Naive thymus-derived CD4-positive, alpha-beta T cell (primary cell): ENCODE data around the gene POU2AF3. TPM values are rescaled to one million over a fixed set of nuclear protein-coding genes. Genes with fewer than 3 reads are reported as not detected.

Source experiments
- ATAC-seq: fragments of 150-1000 bp; cut with Tn5 transposase; 2 replicates; pipeline ENCODE4 v1.10.0; 2021; ENCODE audit warnings: mild to moderate bottlenecking, moderate library complexity
- CTCF ChIA-PET: fragments of 350-600 bp; sonication (Branson Sonifier 250); formaldehyde crosslinking; loops from one replicate; lab custom pipeline; 2021; ENCODE audit warnings: antibody characterized with exemption; lab: Charles Lee
- POLR2A ChIA-PET: fragments of 350-600 bp; sonication (Branson Sonifier 250); formaldehyde crosslinking; loops from one replicate; lab custom pipeline; 2021; ENCODE audit warnings: antibody characterized with exemption, inconsistent platforms; lab: Charles Lee
- DNase-seq, 9 donors: peaks; one replicate each; pipeline versions ENCODE4 v3.0.0 to v3.0.0-alpha.2; 2020 to 2022; ENCODE audit warnings: mixed read lengths in 1 of 9
- H3K27ac ChIP-seq: one replicate; pipeline ENCODE4 v1.7.0; 2013; ENCODE audit warnings: mild to moderate bottlenecking, low read depth, low read length, moderate library complexity
- H3K27me3 ChIP-seq, 2 donors: one replicate each; pipeline ENCODE4 v1.7.0; 2013; ENCODE audit warnings: low read length in 2 of 2, mild to moderate bottlenecking in 2 of 2, moderate library complexity in 2 of 2; ENCODE audit not compliant: control insufficient read depth in 2 of 2, insufficient read depth in 2 of 2
- H3K36me3 ChIP-seq, 3 experiments: 1 replicate in 2 of 3; 2 replicates in 1 of 3; pipeline ENCODE4 v1.7.0; 2013; ENCODE audit warnings: low read length in 3 of 3, mild to moderate bottlenecking in 3 of 3, moderate library complexity in 1 of 3; ENCODE audit not compliant: insufficient read depth in 3 of 3, control insufficient read depth in 2 of 3
- H3K4me1 ChIP-seq, 2 donors: one replicate each; pipeline ENCODE4 v1.7.0; 2013; ENCODE audit warnings: low read length in 2 of 2, mild to moderate bottlenecking in 2 of 2, moderate library complexity in 1 of 2; ENCODE audit not compliant: control insufficient read depth in 2 of 2, insufficient read depth in 2 of 2
- H3K4me3 ChIP-seq: 2 replicates; pipeline ENCODE4 v1.7.0; 2013; ENCODE audit warnings: mild to moderate bottlenecking, low read length
- H3K9me3 ChIP-seq, 3 experiments: 1 replicate in 2 of 3; 2 replicates in 1 of 3; pipeline ENCODE4 v1.7.0; 2013; ENCODE audit warnings: low read length in 3 of 3; ENCODE audit not compliant: control insufficient read depth in 2 of 3
- H3K27ac Mint-ChIP-seq, 9 donors: one replicate each; pipeline ENCODE4 v1.8.0; 2020 to 2022; ENCODE audit warnings: mixed read lengths in 9 of 9, mild to moderate bottlenecking in 8 of 9, moderate library complexity in 5 of 9, inconsistent platforms in 2 of 9
- H3K27me3 Mint-ChIP-seq, 5 donors: one replicate each; pipeline ENCODE4 v1.8.0; 2021 to 2022; ENCODE audit warnings: mixed read lengths in 5 of 5, mild to moderate bottlenecking in 1 of 5
- H3K36me3 Mint-ChIP-seq, 5 donors: one replicate each; pipeline ENCODE4 v1.8.0; 2020 to 2022; ENCODE audit warnings: mixed read lengths in 5 of 5, mild to moderate bottlenecking in 3 of 5, inconsistent platforms in 1 of 5
- H3K4me1 Mint-ChIP-seq, 7 donors: one replicate each; pipeline ENCODE4 v1.8.0; 2020 to 2022; ENCODE audit warnings: mixed read lengths in 7 of 7, mild to moderate bottlenecking in 3 of 7, inconsistent platforms in 1 of 7
- H3K4me3 Mint-ChIP-seq, 10 donors: one replicate each; pipeline ENCODE4 v1.8.0; 2020 to 2022; ENCODE audit warnings: mild to moderate bottlenecking in 10 of 10, mixed read lengths in 10 of 10, moderate library complexity in 6 of 10, inconsistent platforms in 2 of 10
- H3K9me3 Mint-ChIP-seq, 11 donors: one replicate each; pipeline ENCODE4 v1.8.0; 2020 to 2022; ENCODE audit warnings: mixed read lengths in 11 of 11, mild to moderate bottlenecking in 4 of 11, inconsistent platforms in 1 of 11, moderate library complexity in 1 of 11
- intact Hi-C, 2 donors: fragments of 100-400 bp; cut with micrococcal nuclease; formaldehyde crosslinking; loops; one replicate each; pipeline ENCODE4 v1.15.1; 2023
- polyA plus RNA-seq, 2 donors: library from polyadenylated mRNA; unstranded; fragments of 300-500 nt; fragmentation: Illumina TruSeq; gene quantifications; one replicate each; pipeline ENCODE4 v1.2.3, GENCODE V29; 2021
- total RNA-seq, 6 experiments: library from RNA in 5 of 6; stranded (reverse) in 5 of 6; gene quantifications; 1 replicate in 5 of 6; 2 replicates in 1 of 6; pipeline ENCODE4 v1.2.3 and lab custom pipeline; 2021 to 2026

The POU2AF3 gene
- total and polyA plus RNA-seq, 7 experiments from 2014 or later: not detected

GRCh38 chr11:111353776-111354600 is 55.6 kb downstream of the POU2AF3 start:
- Mint-ChIP-seq H3K4me3 (no peak overlapping the region), H3K27me3 (peaks cover 0 to 9% (median 0%) of the 10 kb centered on the region in 5 donors), H3K27ac (no peak overlapping the region), H3K9me3 (no peaks in the 10 kb centered on the region), H3K36me3 (peaks cover 0 to 10% (median 0%) of the 10 kb centered on the region in 5 donors), H3K4me1 (peaks cover 0 to 4% (median 0%) of the 10 kb centered on the region in 7 donors)
- H3K27me3 ChIP-seq: no peaks in the 10 kb centered on the region
- H3K4me3 ChIP-seq: no peak overlapping the region
- no peaks in the 10 kb centered on the region for H3K4me1 ChIP-seq
- no peak overlapping the region for H3K27ac ChIP-seq
- no peaks in the 10 kb centered on the region for H3K9me3 ChIP-seq
- ATAC-seq (no peak), DNase-seq (no peak)
- intact Hi-C loops: no loop called here
- CTCF ChIA-PET: no interaction called here
- POLR2A ChIA-PET: no interaction called here
- no peaks in the 10 kb centered on the region for H3K36me3 ChIP-seq

- peaks cover 0 to 4% (median 0%) of the 10 kb centered on the region in 7 donors for H3K4me1 Mint-ChIP-seq
- H3K36me3 Mint-ChIP-seq: peaks cover 0 to 10% (median 0%) of the 10 kb centered on the region in 5 donors
- no peaks in the 10 kb centered on the region for H3K36me3 ChIP-seq
- POLR2A ChIA-PET: no interaction called here
- intact Hi-C loops: no loop called here
- H3K9me3 Mint-ChIP-seq: no peaks in the 10 kb centered on the region
- no peak overlapping the region for H3K4me3 Mint-ChIP-seq
- no peak overlapping the region for H3K27ac Mint-ChIP-seq
- no peaks in the 10 kb centered on the region for H3K27me3 ChIP-seq
- CTCF ChIA-PET: no interaction called here
- peaks cover 0 to 8% (median 0%) of the 10 kb centered on the region in 5 donors for H3K27me3 Mint-ChIP-seq
- no peaks in the 10 kb centered on the region for H3K9me3 ChIP-seq
- no peak for DNase-seq
- H3K27ac ChIP-seq: no peak overlapping the region
- no peaks in the 10 kb centered on the region for H3K4me1 ChIP-seq
- H3K4me3 ChIP-seq: no peak overlapping the region
- ATAC-seq: no peak
Measured at GRCh38 chr11:111354601-111354891, 56.2 kb downstream of the POU2AF3 start.

DNA sequence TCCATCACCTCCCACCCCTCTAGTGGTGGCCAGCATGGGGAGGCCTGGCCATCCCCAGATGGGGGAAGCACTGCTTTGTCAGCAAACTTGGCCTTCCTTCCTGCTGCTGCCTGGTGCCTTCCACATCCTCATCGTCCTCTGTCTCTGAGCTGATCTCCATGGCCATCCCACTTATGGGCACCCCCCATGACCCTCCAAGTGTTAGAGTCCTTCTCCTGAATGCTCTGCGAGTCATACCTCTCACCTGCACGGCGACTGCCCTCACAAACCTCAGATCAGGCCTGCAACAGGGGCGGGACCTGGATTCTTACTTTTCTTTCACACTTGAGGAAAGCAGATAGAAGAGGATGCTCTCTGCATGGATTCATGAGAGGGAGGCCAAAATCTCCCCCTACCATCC is 56.8 kb downstream of the POU2AF3 start:
- CTCF ChIA-PET: no interaction called here
- H3K27me3 Mint-ChIP-seq: peaks cover 0 to 5% (median 0%) of the 10 kb centered on the region in 5 donors
- no peak overlapping the region for H3K27ac ChIP-seq
- no peak overlapping the region for H3K4me3 Mint-ChIP-seq
- intact Hi-C loops: no loop called here
- no peak overlapping the region for H3K4me3 ChIP-seq
- POLR2A ChIA-PET: no interaction called here
- no peaks in the 10 kb centered on the region for H3K9me3 ChIP-seq
- H3K9me3 Mint-ChIP-seq: no peaks in the 10 kb centered on the region
- peaks cover 0 to 10% (median 0%) of the 10 kb centered on the region in 5 donors for H3K36me3 Mint-ChIP-seq
- no peaks in the 10 kb centered on the region for H3K36me3 ChIP-seq
- ATAC-seq: no peak
- H3K4me1 Mint-ChIP-seq: peaks cover 0 to 4% (median 0%) of the 10 kb centered on the region in 7 donors
- no peak overlapping the region for H3K27ac Mint-ChIP-seq
- no peaks in the 10 kb centered on the region for H3K4me1 ChIP-seq
- DNase-seq: no peak
- H3K27me3 ChIP-seq: no peaks in the 10 kb centered on the region

DNA sequence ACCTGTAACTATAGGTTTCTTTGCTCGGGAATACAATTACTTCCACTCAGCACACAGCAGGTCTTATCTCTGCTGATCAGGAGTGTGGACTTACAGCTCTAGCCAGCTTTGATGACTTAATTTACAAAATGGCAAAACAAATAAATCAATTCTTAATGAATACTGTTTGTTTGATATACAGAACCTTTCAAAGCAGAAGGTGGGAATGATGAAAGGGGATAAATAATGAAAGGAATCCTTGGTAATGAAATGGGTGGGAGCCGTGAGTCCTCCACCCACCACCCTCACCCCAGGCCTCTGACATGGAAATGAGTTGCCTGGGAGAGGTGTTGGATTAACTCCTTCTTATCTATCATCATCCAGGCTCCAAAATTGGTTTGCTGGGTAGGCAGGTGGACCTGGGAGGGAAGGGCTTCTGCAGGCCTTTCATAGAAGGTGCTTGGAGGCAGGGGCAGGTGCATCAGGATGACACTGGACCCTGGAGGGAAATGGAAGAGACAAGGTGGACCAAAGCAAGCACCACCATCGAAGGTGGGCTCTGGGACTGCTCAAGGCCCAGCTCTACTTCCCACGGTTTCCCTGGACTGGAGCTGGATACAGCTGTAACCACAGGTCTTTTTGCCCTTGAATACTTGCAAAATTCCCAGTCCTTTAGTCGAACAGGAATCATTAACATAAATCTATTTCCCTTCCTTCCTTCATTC is 57.8 kb downstream of the POU2AF3 start:
- Mint-ChIP-seq H3K4me1 (peaks cover 0 to 6% (median 0%) of the 10 kb centered on the region in 7 donors), H3K27ac (no peak overlapping the region), H3K27me3 (peaks cover 0 to 3% (median 0%) of the 10 kb centered on the region in 5 donors), H3K9me3 (no peaks in the 10 kb centered on the region), H3K4me3 (no peak overlapping the region), H3K36me3 (peaks cover 0 to 12% (median 0%) of the 10 kb centered on the region in 5 donors)
- no peak overlapping the region for H3K27ac ChIP-seq
- H3K9me3 ChIP-seq: no peaks in the 10 kb centered on the region
- H3K4me3 ChIP-seq: no peak overlapping the region
- no peaks in the 10 kb centered on the region for H3K27me3 ChIP-seq
- H3K4me1 ChIP-seq: no peaks in the 10 kb centered on the region
- intact Hi-C loops: no loop called here
- no peaks in the 10 kb centered on the region for H3K36me3 ChIP-seq
- no peak for ATAC-seq
- DNase-seq: no peak
- ChIA-PET CTCF (no interaction called here), POLR2A (no interaction called here)

DNA sequence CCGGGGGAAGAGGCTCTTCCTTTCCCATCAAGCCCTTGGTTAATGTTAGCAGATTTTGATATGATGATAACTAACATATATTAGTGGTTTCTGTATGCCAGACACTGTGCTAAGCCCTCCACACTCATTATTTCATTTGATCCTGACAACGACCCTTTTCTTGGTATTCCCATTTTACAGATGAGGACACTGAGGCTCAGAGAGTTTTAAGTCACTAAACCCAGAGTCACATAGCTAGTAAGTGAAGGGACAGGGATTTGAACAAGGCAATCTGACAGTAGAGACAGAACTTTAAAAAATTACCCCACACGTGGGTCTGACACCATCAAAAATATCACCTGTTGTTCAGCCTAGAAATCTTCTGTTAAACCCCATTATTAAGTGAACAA is 58.3 kb downstream of the POU2AF3 start:
- intact Hi-C loops: no loop called here
- POLR2A ChIA-PET: no interaction called here
- Mint-ChIP-seq H3K9me3 (no peaks in the 10 kb centered on the region), H3K4me1 (peaks cover 0 to 6% (median 0%) of the 10 kb centered on the region in 7 donors), H3K36me3 (peaks cover 0 to 13% (median 0%) of the 10 kb centered on the region in 5 donors), H3K27ac (no peak overlapping the region), H3K27me3 (no peaks in the 10 kb centered on the region), H3K4me3 (no peak overlapping the region)
- H3K9me3 ChIP-seq: no peaks in the 10 kb centered on the region
- H3K4me1 ChIP-seq: no peaks in the 10 kb centered on the region
- H3K36me3 ChIP-seq: no peaks in the 10 kb centered on the region
- CTCF ChIA-PET: interaction anchor here (0.7 kb wide), 1 partner anchor 36 kb away, joined by 3 read pairs; no protein-coding TSS in a partner anchor
- no peaks in the 10 kb centered on the region for H3K27me3 ChIP-seq
- DNase-seq (no peak), ATAC-seq (no peak)
- no peak overlapping the region for H3K4me3 ChIP-seq
- no peak overlapping the region for H3K27ac ChIP-seq

GRCh38 chr11:111357150-111358037 is 59.0 kb downstream of the POU2AF3 start:
- no peaks in the 10 kb centered on the region for H3K36me3 ChIP-seq
- DNase-seq (no peak), ATAC-seq (no peak)
- no peak overlapping the region for H3K4me3 ChIP-seq
- H3K27ac Mint-ChIP-seq: no peak overlapping the region
- H3K9me3 Mint-ChIP-seq: no peaks in the 10 kb centered on the region
- no peaks in the 10 kb centered on the region for H3K9me3 ChIP-seq
- intact Hi-C loops: loop anchor here in 1 of 2 donors (2.0 kb wide), 1 partner anchor 75 kb away; no protein-coding TSS in a partner anchor
- H3K27me3 Mint-ChIP-seq: no peaks in the 10 kb centered on the region
- no peaks in the 10 kb centered on the region for H3K27me3 ChIP-seq
- H3K4me3 Mint-ChIP-seq: no peak overlapping the region
- H3K4me1 Mint-ChIP-seq: peaks cover 0 to 6% (median 0%) of the 10 kb centered on the region in 7 donors
- peaks cover 0 to 15% (median 0%) of the 10 kb centered on the region in 5 donors for H3K36me3 Mint-ChIP-seq
- POLR2A ChIA-PET: no interaction called here
- no peak overlapping the region for H3K27ac ChIP-seq
- CTCF ChIA-PET: interaction anchor here (0.7 kb wide), 1 partner anchor 37 kb away, joined by 3 read pairs; no protein-coding TSS in a partner anchor
- no peaks in the 10 kb centered on the region for H3K4me1 ChIP-seq
